Stimulated activated naive CD4-positive, alpha-beta T cell treated with Interleukin-2 at 50 U/mL for 16 hours (primary cell): ENCODE results near the gene SPAG4.

Experiments used
- DNase-seq: peaks from one replicate; lab custom pipeline; 2025; lab: John Stamatoyannopoulos, UW

SPAG4 gene

GRCh38 chr20:35615667-35616464, at the start of gene SPAG4:
SPAG4 (plus strand) TSS chr20:35615829; CDS start chr20:35616004, 175 bp downstream.
- DNase-seq = peak; percentile 100

- DNase-seq = no peak
These were observed 47.0 kb upstream of the SPAG4 start for GRCh38 chr20:35568645-35569044.

- DNase-seq = no peak
These were observed 44.1 kb upstream of the SPAG4 start for GRCh38 chr20:35571555-35571954.

- no peak for DNase-seq
These were observed 42.8 kb upstream of the SPAG4 start for GRCh38 chr20:35572838-35573237.

GRCh38 chr20:35575958-35576357, 39.7 kb upstream of the SPAG4 start:
- no peak for DNase-seq

- no peak for DNase-seq
These were observed 38.8 kb upstream of the SPAG4 start for GRCh38 chr20:35576816-35577215.

- DNase-seq = no peak
These were observed 37.2 kb upstream of the SPAG4 start for GRCh38 chr20:35578469-35578868.

GRCh38 chr20:35579196-35579595, 36.4 kb upstream of the SPAG4 start:
- no peak for DNase-seq

- no peak for DNase-seq
These were observed 33.5 kb upstream of the SPAG4 start for GRCh38 chr20:35582131-35582530.

GRCh38 chr20:35582741-35583404, 32.8 kb upstream of the SPAG4 start:
- no peak for DNase-seq

- DNase-seq = no peak
These were observed 31.7 kb upstream of the SPAG4 start for GRCh38 chr20:35583636-35584560.

- DNase-seq = no peak
These were observed 28.7 kb upstream of the SPAG4 start for GRCh38 chr20:35586751-35587425.

- no peak for DNase-seq
These were observed 28.2 kb upstream of the SPAG4 start for GRCh38 chr20:35587436-35587835.

GRCh38 chr20:35588397-35588796, 27.2 kb upstream of the SPAG4 start:
- no peak for DNase-seq

GRCh38 chr20:35592339-35592974, 23.2 kb upstream of the SPAG4 start:
- DNase-seq = no peak

- no peak for DNase-seq
These were observed 20.2 kb upstream of the SPAG4 start for GRCh38 chr20:35595456-35595855.

GRCh38 chr20:35595901-35596300, 19.7 kb upstream of the SPAG4 start:
- DNase-seq = no peak

GRCh38 chr20:35597186-35597585, 18.4 kb upstream of the SPAG4 start:
- DNase-seq = no peak

- DNase-seq = no peak
These were observed 17.2 kb upstream of the SPAG4 start for GRCh38 chr20:35598476-35598875.

- DNase-seq = no peak
These were observed 16.5 kb upstream of the SPAG4 start for GRCh38 chr20:35598899-35599775.
